OCI-LY7 (cell line): ENCODE results near the gene TBXA2R. TPM values are rescaled to one million over a fixed set of nuclear protein-coding genes. Genes with fewer than 3 reads are reported as not detected.

Source experiments
- BruUV-seq: library from RNA; stranded (reverse); fragments of 400-500 nt; replicated peaks from 2 replicates; lab custom pipeline; 2021; lab: Mats Ljungman, UMichigan
- CTCF ChIA-PET: fragments of 300-600 bp; sonication (Branson Sonifier 250); formaldehyde crosslinking; loops from one replicate; lab custom pipeline; 2022; ENCODE audit warnings: antibody characterized with exemption; ENCODE audit not compliant: unreplicated experiment; lab: Charles Lee
- POLR2A ChIA-PET: fragments of 300-600 bp; sonication (Branson Sonifier 250); formaldehyde crosslinking; loops from one replicate; lab custom pipeline; 2022; ENCODE audit warnings: antibody characterized with exemption; lab: Charles Lee
- DNase-seq: peaks from one replicate; pipeline ENCODE4 v3.0.0-alpha.2; 2015; ENCODE audit warnings: low spot score
- H2AFZ ChIP-seq: fragments of 200-600 bp; sonication (generic), shearing (Covaris generic); 2 replicates; pipeline ENCODE4 v1.6.1; 2014; ENCODE audit warnings: mild to moderate bottlenecking, antibody characterized with exemption, low read length, moderate library complexity
- H3K27ac ChIP-seq: fragments of 200-600 bp; sonication (generic); 2 replicates; pipeline ENCODE4 v1.5.1; 2014; ENCODE audit warnings: mixed run types, low read depth, mild to moderate bottlenecking, moderate library complexity, low read length, inconsistent platforms; ENCODE audit not compliant: poor library complexity, severe bottlenecking
- H3K36me3 ChIP-seq: fragments of 200-600 bp; sonication (generic); 2 replicates; pipeline ENCODE4 v1.6.1; 2014; ENCODE audit warnings: mild to moderate bottlenecking, antibody characterized with exemption, low read length, moderate library complexity, mixed read lengths; ENCODE audit not compliant: insufficient read depth
- H3K4me1 ChIP-seq: fragments of 200-600 bp; sonication (generic); 2 replicates; pipeline ENCODE4 v1.5.1; 2014; ENCODE audit warnings: mild to moderate bottlenecking, low read length; ENCODE audit not compliant: insufficient read depth, poor library complexity, severe bottlenecking
- H3K4me2 ChIP-seq: fragments of 200-600 bp; sonication (generic); 2 replicates; pipeline ENCODE4 v1.6.1; 2014; ENCODE audit warnings: mild to moderate bottlenecking, low read length
- H3K4me3 ChIP-seq: fragments of 200-600 bp; sonication (generic); 2 replicates; pipeline ENCODE4 v1.5.1; 2014; ENCODE audit warnings: mild to moderate bottlenecking, low read depth, low read length; ENCODE audit not compliant: poor library complexity, severe bottlenecking
- H3K79me2 ChIP-seq: fragments of 200-600 bp; sonication (generic); 2 replicates; pipeline ENCODE4 v1.6.1; 2016; ENCODE audit warnings: low read depth, mild to moderate bottlenecking, low read length, moderate library complexity, mixed read lengths; ENCODE audit not compliant: insufficient read depth
- H3K9me2 ChIP-seq: fragments of 200-600 bp; sonication (generic); 2 replicates; pipeline ENCODE4 v1.6.1; 2016; ENCODE audit warnings: mild to moderate bottlenecking, low read length, mixed read lengths; ENCODE audit not compliant: insufficient read depth
- H3K9me3 ChIP-seq: fragments of 200-600 bp; sonication (generic); 2 replicates; pipeline ENCODE4 v1.6.1; 2014; ENCODE audit warnings: mild to moderate bottlenecking, mixed run types, low read length, mixed read lengths
- H4K20me1 ChIP-seq: fragments of 200-600 bp; sonication (generic); 2 replicates; pipeline ENCODE4 v1.6.1; 2014; ENCODE audit warnings: mild to moderate bottlenecking, antibody characterized with exemption, low read length, moderate library complexity, mixed read lengths; ENCODE audit not compliant: insufficient read depth
- EZH2phosphoT487 ChIP-seq: fragments of 200-600 bp; sonication (generic); IDR thresholded peaks from 2 replicates; pipeline ENCODE4 v1.6.1; 2018; ENCODE audit warnings: low read depth, borderline replicate concordance, mild to moderate bottlenecking, mixed run types, antibody characterized with exemption, low read length, moderate library complexity, mixed read lengths
- intact Hi-C: fragments of 100-400 bp; cut with micrococcal nuclease; formaldehyde crosslinking; loops from one replicate; pipeline ENCODE4 v1.10.0; 2022; ENCODE audit not compliant: unreplicated experiment
- total RNA-seq, 2 experiments: library from RNA; depleted of rRNA in 1 of 2; stranded (reverse); fragments of >200 nt in 1 of 2; shearing (Covaris generic) in 1 of 2; gene quantifications; 2 replicates each; pipeline ENCODE4 v1.2.3, GENCODE V29; 2014 to 2022
- TF ChIP-seq, protein P1 (sequence below): fragments of 200-600 bp; sonication (generic); conservative IDR thresholded peaks from 2 replicates; pipeline ENCODE4 v1.5.1; 2014; ENCODE audit warnings: mild to moderate bottlenecking, antibody characterized with exemption, low read length, moderate library complexity, mixed read lengths

Gene TBXA2R
- total RNA-seq, 2 experiments from 2014 or later, result not detected

- no peak overlapping the region; the same call in 1 of the 2 replicates for H2AFZ ChIP-seq
- no peak overlapping the region for H3K27ac ChIP-seq
- no peak overlapping the region for H3K4me2 ChIP-seq
- no peak for DNase-seq
- H3K4me1 ChIP-seq, result peaks cover 21% of the 10 kb centered on the region
- no peaks in the 10 kb centered on the region for H3K9me2 ChIP-seq
- BruUV-seq, result no TSS peak
- H3K79me2 ChIP-seq, result no peaks in the 10 kb centered on the region
- H3K9me3 ChIP-seq, result no peaks in the 10 kb centered on the region
- no peaks in the 10 kb centered on the region for H4K20me1 ChIP-seq
- TF ChIP-seq, protein P1, sequence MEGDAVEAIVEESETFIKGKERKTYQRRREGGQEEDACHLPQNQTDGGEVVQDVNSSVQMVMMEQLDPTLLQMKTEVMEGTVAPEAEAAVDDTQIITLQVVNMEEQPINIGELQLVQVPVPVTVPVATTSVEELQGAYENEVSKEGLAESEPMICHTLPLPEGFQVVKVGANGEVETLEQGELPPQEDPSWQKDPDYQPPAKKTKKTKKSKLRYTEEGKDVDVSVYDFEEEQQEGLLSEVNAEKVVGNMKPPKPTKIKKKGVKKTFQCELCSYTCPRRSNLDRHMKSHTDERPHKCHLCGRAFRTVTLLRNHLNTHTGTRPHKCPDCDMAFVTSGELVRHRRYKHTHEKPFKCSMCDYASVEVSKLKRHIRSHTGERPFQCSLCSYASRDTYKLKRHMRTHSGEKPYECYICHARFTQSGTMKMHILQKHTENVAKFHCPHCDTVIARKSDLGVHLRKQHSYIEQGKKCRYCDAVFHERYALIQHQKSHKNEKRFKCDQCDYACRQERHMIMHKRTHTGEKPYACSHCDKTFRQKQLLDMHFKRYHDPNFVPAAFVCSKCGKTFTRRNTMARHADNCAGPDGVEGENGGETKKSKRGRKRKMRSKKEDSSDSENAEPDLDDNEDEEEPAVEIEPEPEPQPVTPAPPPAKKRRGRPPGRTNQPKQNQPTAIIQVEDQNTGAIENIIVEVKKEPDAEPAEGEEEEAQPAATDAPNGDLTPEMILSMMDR, result no peak
- TF ChIP-seq EZH2phosphoT487, result no peak
- intact Hi-C loops, result no loop called here
- H3K36me3 ChIP-seq, result peaks cover 17% of the 10 kb centered on the region
- ChIA-PET CTCF (no interaction called here), POLR2A (no interaction called here)
- no peak overlapping the region for H3K4me3 ChIP-seq
Observed at GRCh38 chr19:3606174-3606689, 443 bp downstream of the TBXA2R start.

DNA sequence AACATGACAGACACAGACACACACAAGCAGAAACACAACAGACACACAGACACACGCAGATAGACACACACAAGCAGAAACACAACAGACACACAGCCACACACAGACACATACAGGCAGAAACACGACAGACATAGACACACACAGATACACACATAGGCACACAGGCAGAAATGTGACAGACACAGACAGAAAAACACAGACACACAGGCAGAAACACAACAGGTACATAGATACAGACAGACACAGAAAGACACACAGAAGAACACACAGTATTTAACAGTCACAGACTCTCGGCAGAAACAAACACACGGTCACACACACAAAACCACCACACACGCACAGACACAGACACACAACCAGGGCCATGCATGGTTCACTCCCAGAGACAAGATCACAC, 905 bp downstream of the TBXA2R start:
- no peak overlapping the region for H3K4me3 ChIP-seq
- no peaks in the 10 kb centered on the region for H3K9me3 ChIP-seq
- H3K79me2 ChIP-seq, result no peaks in the 10 kb centered on the region
- no peak for DNase-seq
- H3K4me1 ChIP-seq, result peaks cover 21% of the 10 kb centered on the region
- ChIA-PET CTCF (no interaction called here), POLR2A (no interaction called here)
- intact Hi-C loops, result no loop called here
- no peaks in the 10 kb centered on the region for H4K20me1 ChIP-seq
- H3K9me2 ChIP-seq, result no peaks in the 10 kb centered on the region
- BruUV-seq, result no TSS peak
- no peak overlapping the region for H3K27ac ChIP-seq
- TF ChIP-seq EZH2phosphoT487, result no peak
- TF ChIP-seq, protein P1, result no peak
- peak overlapping the region; percentile 42; the same call in 1 of the 2 replicates for H2AFZ ChIP-seq
- H3K4me2 ChIP-seq, result no peak overlapping the region
- peaks cover 13% of the 10 kb centered on the region for H3K36me3 ChIP-seq

GRCh38 chr19:3605361-3605760, 1.3 kb downstream of the TBXA2R start:
- Histone ChIP-seq H3K4me1 (peaks cover 21% of the 10 kb centered on the region), H3K27ac (no peak overlapping the region), H2AFZ (peak overlapping the region; percentile 42)

More at GRCh38 chr19:3605361-3605760, 1.3 kb downstream of the TBXA2R start:
- CTCF ChIA-PET, result no interaction called here
- Histone ChIP-seq H3K36me3 (peaks cover 9% of the 10 kb centered on the region), H4K20me1 (no peaks in the 10 kb centered on the region), H3K9me2 (no peaks in the 10 kb centered on the region), H3K79me2 (no peaks in the 10 kb centered on the region), H3K4me2 (peak overlapping the region; percentile 3; the same call in 1 of the 2 replicates), H3K4me3 (no peak overlapping the region), H3K9me3 (no peaks in the 10 kb centered on the region)
- TF ChIP-seq, protein P1, result no peak
- no peak for TF ChIP-seq EZH2phosphoT487
- BruUV-seq, result no TSS peak
- intact Hi-C loops, result no loop called here
- DNase-seq, result no peak
- POLR2A ChIA-PET, result no interaction called here
